ENCODE data around the gene ETFA.

The ETFA gene

GRCh38 chr15:76168237-76168984 lies 142.9 kb downstream of the ETFA start:
- no peak for DNase-seq

- no peak for DNase-seq
These were observed 145.3 kb downstream of the ETFA start for GRCh38 chr15:76165951-76166350.
